SK-N-SH treated with all-trans-retinoic acid at 6 μM for 48 hours (cell line): ENCODE measurements around the gene COL24A1.

Source experiments
- ATAC-seq: fragments of 200-7000 bp; cut with Tn5 transposase; 3 replicates; pipeline ENCODE4 v1.9.1; 2020; ENCODE audit warnings: mild to moderate bottlenecking, moderate library complexity
- ARNTL ChIP-seq: fragments of 450-650 bp; formaldehyde crosslinking; IDR thresholded peaks from 2 replicates; pipeline ENCODE4 v1.5.0; 2020; ENCODE audit warnings: low read depth, mild to moderate bottlenecking, moderate library complexity, borderline replicate concordance
- CREB5 ChIP-seq: fragments of 250-450 bp; sonication (Bioruptor Pico); IDR thresholded peaks from 2 replicates; pipeline ENCODE4 v1.5.1; 2020; ENCODE audit warnings: low read depth, mild to moderate bottlenecking, moderate library complexity
- CSDC2 ChIP-seq: fragments of 250-450 bp; sonication (Bioruptor Pico); IDR thresholded peaks from 2 replicates; pipeline ENCODE4 v1.5.0; 2020; ENCODE audit warnings: mild to moderate bottlenecking, moderate library complexity
- CSRNP3 ChIP-seq: fragments of 250-450 bp; sonication (Bioruptor Pico); IDR thresholded peaks from 2 replicates; pipeline ENCODE4 v1.5.1; 2021; ENCODE audit warnings: mild to moderate bottlenecking, moderate library complexity
- ESRRG ChIP-seq: fragments of 250-450 bp; sonication (Bioruptor Pico); IDR thresholded peaks from 2 replicates; pipeline ENCODE4 v1.6.1; 2021; ENCODE audit warnings: mild to moderate bottlenecking
- GLIS3 ChIP-seq: fragments of 250-450 bp; sonication (Bioruptor Pico); IDR thresholded peaks from 2 replicates; pipeline ENCODE4 v1.5.0; 2020; ENCODE audit warnings: mild to moderate bottlenecking, moderate library complexity
- ISL1 ChIP-seq: fragments of 250-450 bp; sonication (Bioruptor Pico); IDR thresholded peaks from 2 replicates; pipeline ENCODE4 v2.1.2; 2022; ENCODE audit warnings: mild to moderate bottlenecking, moderate library complexity
- OSR1 ChIP-seq: fragments of 250-450 bp; sonication (Bioruptor Pico); IDR thresholded peaks from 2 replicates; pipeline ENCODE4 v1.8.0; 2022; ENCODE audit warnings: moderate library complexity, mild to moderate bottlenecking, inconsistent platforms
- PATZ1 ChIP-seq: fragments of 250-450 bp; sonication (Bioruptor Pico); IDR thresholded peaks from 2 replicates; pipeline ENCODE4 v1.8.0; 2020; ENCODE audit warnings: mild to moderate bottlenecking, moderate library complexity, borderline replicate concordance
- POU6F1 ChIP-seq: fragments of 250-450 bp; sonication (Bioruptor Pico); IDR thresholded peaks from 2 replicates; pipeline ENCODE4 v1.8.0; 2021; ENCODE audit warnings: low read depth, mild to moderate bottlenecking, moderate library complexity, borderline replicate concordance
- PPARA ChIP-seq: fragments of 250-450 bp; sonication (Bioruptor Pico); IDR thresholded peaks from 2 replicates; pipeline ENCODE4 v1.5.0; 2020; ENCODE audit warnings: mild to moderate bottlenecking, borderline replicate concordance
- RARB ChIP-seq: fragments of 250-450 bp; sonication (Bioruptor Pico); IDR thresholded peaks from 2 replicates; pipeline ENCODE4 v1.8.0; 2021; ENCODE audit warnings: mild to moderate bottlenecking, moderate library complexity
- SNAI2 ChIP-seq: fragments of 250-450 bp; sonication (Bioruptor Pico); IDR thresholded peaks from 2 replicates; pipeline ENCODE4 v1.5.0; 2020; ENCODE audit warnings: mild to moderate bottlenecking, moderate library complexity
- TCF4 ChIP-seq: fragments of 250-450 bp; sonication (Bioruptor Pico); IDR thresholded peaks from 2 replicates; pipeline ENCODE4 v1.8.0; 2021; ENCODE audit warnings: mild to moderate bottlenecking, moderate library complexity, borderline replicate concordance
- ZC3H10 ChIP-seq: fragments of 250-450 bp; sonication (Bioruptor Pico); IDR thresholded peaks from 2 replicates; pipeline ENCODE4 v1.5.1; 2021; ENCODE audit warnings: mild to moderate bottlenecking, moderate library complexity
- ZFP3 ChIP-seq: fragments of 250-450 bp; sonication (Bioruptor Pico); IDR thresholded peaks from 2 replicates; pipeline ENCODE4 v1.5.0; 2020; ENCODE audit warnings: mild to moderate bottlenecking, moderate library complexity
- ZFP30 ChIP-seq: fragments of 450-650 bp; formaldehyde crosslinking; IDR thresholded peaks from 2 replicates; pipeline ENCODE4 v1.5.0; 2022; ENCODE audit warnings: mild to moderate bottlenecking, moderate library complexity
- ZNF565 ChIP-seq: fragments of 450-650 bp; formaldehyde crosslinking; conservative IDR thresholded peaks from 2 replicates; pipeline ENCODE4 v1.5.0; 2020; ENCODE audit warnings: low read depth, mild to moderate bottlenecking, moderate library complexity
- ZNF70 ChIP-seq: fragments of 450-650 bp; formaldehyde crosslinking; IDR thresholded peaks from 2 replicates; pipeline ENCODE4 v1.5.0; 2020; ENCODE audit warnings: mild to moderate bottlenecking, moderate library complexity

COL24A1 gene

GRCh38 chr1:86110451-86111129 lies 46.0 kb downstream of the COL24A1 start:
- TF ChIP-seq CREB5 (CRISPR knock-in tag) (no peak), ZNF70 (CRISPR knock-in tag) (no peak), RARB (CRISPR knock-in tag) (no peak), CSDC2 (no peak), GLIS3 (CRISPR knock-in tag) (no peak), ESRRG (no peak), ZNF565 (CRISPR knock-in tag) (no peak), SNAI2 (CRISPR knock-in tag) (no peak), PPARA (CRISPR knock-in tag) (no peak), CSRNP3 (CRISPR knock-in tag) (no peak), ZC3H10 (no peak), ZFP30 (no peak), ARNTL (no peak), POU6F1 (no peak), PATZ1 (CRISPR knock-in tag) (no peak), TCF4 (no peak), ZFP3 (CRISPR knock-in tag) (no peak), OSR1 (CRISPR knock-in tag) (no peak)
- TF ChIP-seq, all 23 proteins: peak for 0
- no peak for ATAC-seq

GRCh38 chr1:86105533-86105866 lies 51.1 kb downstream of the COL24A1 start:
- TF ChIP-seq GLIS3 (CRISPR knock-in tag): no peak
- no peak for TF ChIP-seq RARB (CRISPR knock-in tag)
- no peak for TF ChIP-seq TCF4
- no peak for TF ChIP-seq OSR1 (CRISPR knock-in tag)
- TF ChIP-seq ISL1 (CRISPR knock-in tag): no peak
- TF ChIP-seq ARNTL: no peak
- TF ChIP-seq PATZ1 (CRISPR knock-in tag): no peak
- TF ChIP-seq CSDC2: no peak
- no peak for TF ChIP-seq POU6F1
- no peak for TF ChIP-seq ZC3H10
- no peak for TF ChIP-seq ZFP30
- TF ChIP-seq SNAI2 (CRISPR knock-in tag): no peak
- no peak for TF ChIP-seq ZNF565 (CRISPR knock-in tag)
- TF ChIP-seq, all 23 proteins: peak for 0
- ATAC-seq: no peak
